ENCODE results near the gene ZSCAN25.

- TF ChIP-seq, protein P1, sequence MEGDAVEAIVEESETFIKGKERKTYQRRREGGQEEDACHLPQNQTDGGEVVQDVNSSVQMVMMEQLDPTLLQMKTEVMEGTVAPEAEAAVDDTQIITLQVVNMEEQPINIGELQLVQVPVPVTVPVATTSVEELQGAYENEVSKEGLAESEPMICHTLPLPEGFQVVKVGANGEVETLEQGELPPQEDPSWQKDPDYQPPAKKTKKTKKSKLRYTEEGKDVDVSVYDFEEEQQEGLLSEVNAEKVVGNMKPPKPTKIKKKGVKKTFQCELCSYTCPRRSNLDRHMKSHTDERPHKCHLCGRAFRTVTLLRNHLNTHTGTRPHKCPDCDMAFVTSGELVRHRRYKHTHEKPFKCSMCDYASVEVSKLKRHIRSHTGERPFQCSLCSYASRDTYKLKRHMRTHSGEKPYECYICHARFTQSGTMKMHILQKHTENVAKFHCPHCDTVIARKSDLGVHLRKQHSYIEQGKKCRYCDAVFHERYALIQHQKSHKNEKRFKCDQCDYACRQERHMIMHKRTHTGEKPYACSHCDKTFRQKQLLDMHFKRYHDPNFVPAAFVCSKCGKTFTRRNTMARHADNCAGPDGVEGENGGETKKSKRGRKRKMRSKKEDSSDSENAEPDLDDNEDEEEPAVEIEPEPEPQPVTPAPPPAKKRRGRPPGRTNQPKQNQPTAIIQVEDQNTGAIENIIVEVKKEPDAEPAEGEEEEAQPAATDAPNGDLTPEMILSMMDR (IDR thresholded peaks at IDR 0.05 in 8 of 11, conservative IDR thresholded peaks at IDR 0.05 in 3 of 11), result no peak
- no peak for TF ChIP-seq POLR2A (IDR thresholded peaks at IDR 0.05)
- no peak for TF ChIP-seq POLR2AphosphoS5 (IDR thresholded peaks at IDR 0.05)
Observed at GRCh38 chr7:99625321-99625720, 8.6 kb downstream of the ZSCAN25 start.

All from spleen (tissue), 7 donors.